Activated CD4-positive, CD25-positive, alpha-beta regulatory T cell treated with anti-CD3 and anti-CD28 coated beads, Interleukin-2, amount 50 U/mL, for 24 hours (primary cell): Measurements from ENCODE around the gene NTM.
"Not testable (repeated sequence)": the region's sequence is repeated elsewhere in the genome, so short reads cannot be mapped to it uniquely, and the experiment has no call there.

Experiments
- ATAC-seq, 2 donors: fragments of 150-1000 bp; cut with Tn5 transposase; one replicate each; pipeline ENCODE4 v1.10.0; 2021; ENCODE audit warnings: mild to moderate bottlenecking in 1 of 2, moderate library complexity in 1 of 2

NTM gene

DNA sequence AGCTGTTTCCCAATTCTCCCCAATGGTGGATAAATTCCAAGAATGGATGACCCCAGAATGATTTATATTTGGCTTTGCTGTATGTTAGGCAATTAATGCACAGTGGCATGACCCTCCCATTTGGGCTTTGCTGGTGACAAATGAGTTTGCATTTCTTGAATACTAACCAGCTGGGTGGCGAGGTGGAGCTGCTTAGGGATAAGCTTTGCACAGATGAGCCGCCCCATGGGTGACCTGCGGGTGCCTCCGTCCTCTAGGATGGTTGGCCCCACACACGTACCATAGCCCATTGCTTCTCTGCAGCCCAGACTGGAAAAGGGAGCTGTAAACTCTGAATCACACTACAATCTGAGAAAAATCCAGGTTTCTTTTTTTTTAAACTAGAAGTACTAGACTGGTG is 94.6 kb downstream of the NTM start:
- no peak for ATAC-seq

DNA sequence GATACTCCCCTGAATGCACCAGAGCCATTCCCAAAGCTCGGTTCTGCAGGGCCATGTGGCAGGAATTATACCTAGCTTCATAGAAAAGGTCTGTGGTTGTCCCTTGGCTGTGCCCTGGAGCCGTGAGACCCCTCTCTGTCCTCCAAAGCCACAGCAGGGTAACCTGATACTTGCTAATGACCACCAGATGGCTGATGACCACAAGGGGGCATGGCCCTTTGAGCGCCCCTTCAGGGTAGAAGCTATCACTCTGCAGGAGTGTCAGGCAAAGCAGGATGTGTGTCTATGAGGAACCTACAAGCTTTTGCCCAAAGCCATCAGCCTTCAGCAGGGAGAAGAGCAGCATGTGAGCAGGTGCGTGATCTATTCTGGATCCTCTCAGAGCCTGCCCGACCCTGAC is 95.3 kb downstream of the NTM start:
- ATAC-seq, result no peak

GRCh38 chr11:131467645-131468394 is 97.4 kb downstream of the NTM start:
- ATAC-seq, result no peak

GRCh38 chr11:131468565-131468964 is 98.2 kb downstream of the NTM start:
- ATAC-seq, result no peak

- ATAC-seq, result no peak
Observed at GRCh38 chr11:131470216-131470925, 100.0 kb downstream of the NTM start.

- no peak for ATAC-seq
Observed at GRCh38 chr11:131471976-131472375, 101.6 kb downstream of the NTM start.

DNA sequence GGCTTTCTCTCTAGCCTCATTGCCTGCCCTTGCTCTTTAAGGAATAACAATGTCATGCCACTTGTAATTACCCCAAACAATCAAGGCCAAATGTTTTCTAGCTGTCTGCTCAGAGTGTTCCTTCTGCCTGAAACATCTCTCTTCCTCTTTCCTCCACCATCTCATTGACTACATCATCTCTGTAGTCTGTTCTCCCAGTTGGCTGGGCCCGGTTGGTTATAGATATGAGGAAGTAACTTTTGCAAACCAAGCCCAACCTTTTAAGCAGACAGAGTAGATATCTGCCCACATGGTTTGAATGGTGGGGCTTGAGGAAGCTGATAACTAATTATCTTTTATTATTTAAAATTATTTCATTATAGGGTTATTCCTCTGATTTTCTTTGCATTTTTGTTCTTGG is 104.5 kb downstream of the NTM start:
- no peak for ATAC-seq

DNA sequence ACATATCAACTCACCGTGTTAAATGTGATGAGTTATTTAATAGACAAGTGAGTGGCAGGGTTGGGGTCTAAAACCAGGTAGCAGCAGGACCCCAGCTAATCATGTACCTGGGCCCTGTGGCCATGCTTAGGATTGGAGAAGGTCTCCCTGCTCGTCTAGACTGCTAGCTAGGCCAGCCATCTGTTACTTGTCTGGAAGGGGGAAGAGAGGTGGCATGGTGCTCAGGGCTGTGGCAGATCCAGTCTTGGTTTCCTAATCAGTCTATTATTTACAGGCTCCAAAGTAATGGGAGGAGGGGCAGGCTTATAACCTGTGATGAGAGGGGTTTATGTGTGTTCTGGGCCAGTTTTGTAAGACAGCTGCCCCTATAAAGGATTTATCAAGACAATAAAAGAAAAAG is 105.9 kb downstream of the NTM start:
- ATAC-seq, result no peak

DNA sequence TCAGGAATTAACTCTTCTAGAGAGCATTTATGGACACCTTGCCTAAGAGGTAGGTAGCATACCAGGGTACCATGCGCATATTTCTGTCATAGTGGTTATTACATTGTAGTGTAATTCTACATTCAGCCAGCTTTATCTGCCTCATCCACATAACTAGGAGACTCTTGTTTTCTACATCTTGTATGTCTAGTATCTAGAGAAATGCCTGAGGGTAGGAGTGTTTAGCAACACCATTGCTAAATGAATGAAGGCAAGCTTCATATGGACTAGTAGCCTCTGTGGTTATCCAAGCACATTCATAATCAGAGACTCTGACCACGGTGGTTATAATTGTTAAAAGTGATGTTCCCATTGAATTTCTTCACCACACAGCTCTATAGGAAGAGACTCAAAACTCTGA is 107.9 kb downstream of the NTM start:
- no peak for ATAC-seq

DNA sequence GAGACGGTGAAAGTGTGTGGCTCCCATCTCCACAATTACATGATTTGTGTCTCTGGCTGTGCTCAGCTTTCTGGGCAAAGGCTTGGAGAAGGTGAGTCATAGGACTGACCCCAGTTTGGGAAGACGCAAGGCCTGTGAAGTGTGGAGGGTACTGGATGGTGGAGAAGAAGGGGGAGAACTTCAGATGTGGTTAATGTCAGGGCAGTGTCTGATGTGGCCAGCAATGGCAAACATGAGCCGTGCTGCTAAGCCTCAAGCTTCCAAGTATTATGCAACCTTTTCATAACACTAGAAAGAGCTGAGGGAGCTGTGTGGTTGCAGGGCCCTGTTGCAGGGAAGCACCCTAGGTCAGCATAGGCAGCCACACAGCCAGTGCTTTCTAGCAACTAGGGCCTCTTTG is 110.9 kb downstream of the NTM start:
- ATAC-seq, result no peak

DNA sequence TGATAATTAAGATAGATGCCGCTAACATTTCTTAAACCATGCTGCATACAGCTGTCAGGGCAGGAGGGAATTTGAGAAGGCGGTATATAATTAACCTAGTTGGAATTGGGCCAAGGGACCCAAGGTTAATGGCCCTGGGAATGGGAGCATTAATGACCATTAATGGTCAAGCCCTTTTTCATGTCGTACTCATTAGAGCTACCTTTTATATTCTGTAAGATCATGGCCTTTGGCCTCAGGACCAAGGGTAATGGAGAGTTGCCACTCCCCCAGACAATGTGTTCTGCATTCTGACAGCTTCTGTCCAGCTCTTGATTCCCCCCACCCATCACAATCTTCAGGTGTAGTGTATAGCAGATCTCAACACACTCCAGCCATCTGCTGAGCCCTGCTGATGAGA is 111.6 kb downstream of the NTM start:
- ATAC-seq, result no peak

- ATAC-seq, result no peak
Observed at GRCh38 chr11:131483453-131483852, 113.0 kb downstream of the NTM start.

DNA sequence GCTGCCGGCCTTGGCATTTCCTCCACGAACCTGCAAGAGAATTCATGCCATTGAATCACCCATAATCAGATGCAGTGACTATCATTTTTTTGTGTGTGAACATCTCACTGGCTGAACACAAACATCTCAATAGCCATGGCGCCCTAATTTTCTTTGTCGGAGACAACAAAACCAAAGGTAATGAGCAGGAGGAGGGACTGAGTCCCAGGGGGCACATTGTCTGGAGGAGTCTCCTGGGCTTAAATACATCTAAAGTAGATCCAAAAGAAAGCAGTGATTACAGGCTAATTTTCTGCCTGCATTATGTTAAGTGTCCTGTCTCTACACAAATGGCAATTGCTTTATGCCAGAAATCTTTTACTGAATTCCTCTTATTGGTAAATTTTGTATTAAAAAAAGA is 113.5 kb downstream of the NTM start:
- ATAC-seq, result no peak

GRCh38 chr11:131486100-131486499 is 115.7 kb downstream of the NTM start:
- ATAC-seq, result no peak

- no peak for ATAC-seq
Observed at GRCh38 chr11:131486937-131487635, 116.7 kb downstream of the NTM start.

DNA sequence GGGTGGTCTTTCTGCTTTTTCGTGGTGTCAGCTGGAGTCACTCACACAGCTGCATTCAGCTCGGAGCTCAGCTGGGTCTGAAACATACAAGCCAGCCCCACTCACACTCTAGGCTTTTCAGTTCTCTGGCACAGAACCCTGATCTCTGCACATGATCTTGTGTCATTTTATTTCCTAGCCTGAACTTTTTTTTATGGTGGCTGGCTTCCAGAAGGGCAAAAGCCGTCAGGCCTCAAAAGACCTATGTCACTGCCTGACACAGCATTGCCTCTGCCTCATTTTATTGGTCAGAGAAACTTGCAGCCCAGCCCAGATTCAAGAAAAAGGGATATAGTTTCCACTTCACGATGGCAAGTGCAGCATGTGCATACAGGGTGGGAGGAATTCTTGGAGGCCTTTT is 117.8 kb downstream of the NTM start:
- no peak for ATAC-seq

DNA sequence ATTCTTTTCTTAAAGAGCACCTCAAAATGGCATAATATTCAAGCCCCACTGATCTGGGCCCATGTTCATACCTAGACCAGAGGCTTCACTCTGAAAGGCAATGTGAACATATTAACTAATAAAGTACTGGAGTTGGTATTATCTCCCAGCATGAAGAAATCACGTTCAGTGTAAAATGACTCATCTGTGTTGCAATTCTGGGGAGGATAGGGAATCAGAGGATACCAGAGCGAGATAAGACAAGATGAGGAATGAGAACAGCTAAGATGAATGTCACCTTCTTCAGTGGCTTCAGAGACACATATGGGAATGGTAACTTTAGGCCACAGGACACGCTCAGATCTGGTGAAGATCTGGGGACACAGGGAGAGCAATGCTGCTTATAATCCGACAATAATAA is 121.1 kb downstream of the NTM start:
- ATAC-seq, result no peak

DNA sequence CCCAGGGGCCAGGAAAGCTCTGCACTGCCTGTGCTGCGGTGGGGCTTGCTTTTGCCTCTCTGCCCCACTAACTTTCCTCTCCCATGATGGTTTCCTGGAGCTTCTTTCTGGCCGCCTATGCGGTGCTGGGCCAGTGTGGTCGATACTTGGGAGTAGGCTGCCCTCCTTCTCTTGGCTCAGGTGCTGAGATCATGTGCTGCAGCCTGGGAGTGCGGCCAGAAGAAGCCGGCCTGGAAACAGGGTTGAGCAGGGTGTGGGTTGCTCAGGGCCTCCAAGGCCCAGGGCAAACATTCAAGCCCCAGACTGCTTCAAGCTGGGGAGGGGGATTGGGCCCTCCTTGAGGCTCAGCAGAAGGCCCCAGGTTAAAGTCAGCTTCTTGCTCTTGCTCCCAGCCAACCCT is 125.0 kb downstream of the NTM start:
- ATAC-seq, result no peak

GRCh38 chr11:131497686-131498085 is 127.3 kb downstream of the NTM start:
- ATAC-seq, result not testable (repeated sequence)

DNA sequence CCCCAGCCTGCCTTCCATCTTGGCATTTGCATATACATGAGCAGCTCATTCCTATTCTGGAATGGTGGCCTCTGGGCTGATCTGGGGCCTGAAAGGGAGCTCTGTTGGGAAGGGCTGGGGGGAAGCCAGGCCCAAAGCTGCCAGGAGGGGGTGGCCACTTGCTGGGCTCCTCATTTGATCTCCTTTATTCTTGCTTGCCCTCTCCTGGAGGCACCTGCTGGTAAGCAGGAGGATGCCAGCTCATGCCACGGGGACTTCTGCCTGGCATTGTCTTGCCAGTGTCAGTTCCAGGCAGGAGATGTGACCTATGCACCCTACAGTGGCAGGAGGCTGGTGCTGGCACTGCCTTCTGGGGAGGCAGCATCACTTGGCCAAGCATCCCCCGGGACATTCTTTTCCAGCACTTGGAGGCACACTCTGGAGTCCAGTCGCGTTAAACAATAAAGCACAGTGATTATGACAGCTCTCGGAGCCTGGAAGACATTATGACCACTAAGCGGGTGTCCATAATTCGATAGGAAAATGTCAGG is 128.3 kb downstream of the NTM start:
- no peak for ATAC-seq

- no peak for ATAC-seq
Observed at GRCh38 chr11:131499199-131499598, 128.8 kb downstream of the NTM start.

DNA sequence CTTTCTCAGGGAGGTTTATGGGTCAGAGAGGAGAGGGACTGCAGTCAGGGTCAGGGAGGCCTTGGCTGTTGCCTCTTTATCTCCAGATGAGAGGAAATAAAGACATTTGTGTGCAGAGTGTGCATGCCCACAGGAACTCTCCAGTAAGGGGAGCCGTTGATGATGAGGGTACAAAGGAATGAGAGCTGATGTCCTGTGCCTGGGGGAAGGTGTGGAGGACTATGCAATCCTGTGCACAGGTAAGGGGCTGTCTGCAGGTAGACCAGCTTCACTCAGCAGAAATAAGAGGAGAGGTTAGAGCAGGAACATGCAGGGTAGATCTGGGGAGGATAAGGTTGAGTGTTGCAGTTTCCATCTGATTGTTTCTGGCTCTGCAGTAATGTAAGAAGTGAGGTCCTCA is 132.6 kb downstream of the NTM start:
- ATAC-seq, result no peak

DNA sequence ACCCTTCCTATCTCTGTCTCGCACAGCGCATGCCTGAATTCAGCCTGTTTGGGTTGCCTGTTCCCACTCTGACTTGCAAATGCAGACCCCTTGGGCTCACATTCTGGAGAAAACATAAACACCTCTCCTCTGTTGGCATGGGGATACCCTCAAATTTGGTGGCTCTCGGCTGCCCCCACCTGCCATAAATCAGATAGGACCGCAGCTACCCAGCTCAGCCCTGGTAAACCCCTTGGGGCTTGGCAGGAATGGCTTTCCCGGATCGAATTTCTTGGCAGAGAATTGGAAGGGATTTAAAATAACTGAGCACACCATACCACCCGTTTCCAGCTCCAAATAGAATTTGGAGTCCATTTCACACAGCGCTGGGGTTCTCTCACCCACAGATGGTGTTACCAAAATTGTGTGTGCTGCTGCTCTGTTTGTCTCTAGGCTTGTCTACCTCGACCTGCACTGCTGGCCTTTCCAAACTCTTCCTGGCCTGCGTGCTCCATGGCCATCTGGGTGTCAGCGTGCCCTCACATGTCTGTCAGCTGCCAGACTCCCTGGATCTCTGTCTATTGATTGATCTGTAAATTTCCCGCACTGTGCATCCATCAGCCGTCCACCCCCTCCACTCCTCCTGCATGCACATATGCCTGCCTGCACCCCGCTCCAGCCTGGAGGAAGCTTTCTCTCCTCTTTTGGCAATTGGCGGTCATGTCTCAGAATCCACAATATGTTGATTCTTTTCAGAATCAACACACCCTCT is 134.0 kb downstream of the NTM start:
- no peak for ATAC-seq
